HPDE6-E6E7 (cell line): ENCODE results near the gene MESP1.

Experiments used
- DNase-seq: peaks from one replicate; pipeline ENCODE4 v3.0.0; 2011; ENCODE audit warnings: missing footprints; ENCODE audit errors: extremely low spot score

MESP1 gene

DNA sequence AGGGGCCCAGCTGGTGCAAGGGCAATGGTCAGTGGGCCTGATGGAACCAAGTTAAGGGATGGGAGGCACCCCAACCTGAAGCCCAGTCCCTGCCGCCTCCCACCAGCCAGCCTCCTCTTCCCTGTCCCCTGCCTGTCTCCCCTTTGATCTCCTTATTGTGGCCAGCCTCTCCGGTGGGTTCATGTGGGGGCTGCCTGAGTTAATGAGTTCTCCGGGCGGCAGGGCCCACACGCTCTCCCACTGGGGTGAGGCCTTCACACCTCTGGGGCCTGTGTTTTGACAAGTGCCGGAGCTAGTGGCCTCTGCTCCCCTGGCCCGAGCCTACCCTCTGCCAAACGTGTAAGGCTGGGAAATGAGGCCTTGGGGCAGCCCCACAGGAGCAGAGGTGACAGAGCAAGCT lies 7.2 kb upstream of the MESP1 start:
- DNase-seq = no peak

DNA sequence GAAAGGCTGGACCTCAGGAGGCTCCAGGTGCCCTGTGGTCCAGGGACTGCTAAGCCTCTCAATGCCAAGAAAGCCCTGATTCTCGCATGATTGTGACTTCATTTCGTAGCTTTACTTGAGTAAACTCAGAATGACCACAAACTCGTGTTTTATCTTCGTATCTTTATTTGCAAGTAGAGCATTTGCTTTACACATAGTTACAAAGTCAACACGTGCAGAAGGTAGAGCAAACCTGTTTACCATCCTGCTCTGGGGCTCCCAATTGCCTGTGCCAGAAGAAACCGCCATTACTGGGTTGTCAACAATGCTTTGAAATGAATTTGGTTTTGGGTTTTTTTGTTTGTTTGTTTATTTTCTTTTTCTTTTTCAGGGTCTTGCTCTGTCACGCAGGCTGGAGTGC lies 5.8 kb upstream of the MESP1 start:
- DNase-seq = no peak

DNA sequence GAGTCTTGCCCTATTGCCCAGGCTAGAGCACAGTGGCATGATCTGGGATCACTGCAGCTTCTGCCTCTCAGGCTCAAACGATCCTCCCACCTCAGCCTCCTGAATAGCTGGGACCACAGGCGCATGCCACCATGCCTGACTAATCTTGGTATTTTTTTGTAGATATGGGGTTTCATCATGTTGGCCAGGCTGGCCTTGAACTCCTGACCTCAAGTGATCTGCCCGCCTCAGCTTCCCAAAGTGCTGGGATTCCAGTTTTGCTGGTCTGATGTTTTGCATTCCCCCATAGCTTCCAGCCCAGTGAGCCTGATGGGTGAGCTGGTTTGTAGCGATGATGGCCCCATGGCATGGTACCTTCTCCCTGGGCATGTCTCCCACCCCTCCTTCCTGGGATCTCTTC lies 4.7 kb upstream of the MESP1 start:
- DNase-seq = no peak

DNA sequence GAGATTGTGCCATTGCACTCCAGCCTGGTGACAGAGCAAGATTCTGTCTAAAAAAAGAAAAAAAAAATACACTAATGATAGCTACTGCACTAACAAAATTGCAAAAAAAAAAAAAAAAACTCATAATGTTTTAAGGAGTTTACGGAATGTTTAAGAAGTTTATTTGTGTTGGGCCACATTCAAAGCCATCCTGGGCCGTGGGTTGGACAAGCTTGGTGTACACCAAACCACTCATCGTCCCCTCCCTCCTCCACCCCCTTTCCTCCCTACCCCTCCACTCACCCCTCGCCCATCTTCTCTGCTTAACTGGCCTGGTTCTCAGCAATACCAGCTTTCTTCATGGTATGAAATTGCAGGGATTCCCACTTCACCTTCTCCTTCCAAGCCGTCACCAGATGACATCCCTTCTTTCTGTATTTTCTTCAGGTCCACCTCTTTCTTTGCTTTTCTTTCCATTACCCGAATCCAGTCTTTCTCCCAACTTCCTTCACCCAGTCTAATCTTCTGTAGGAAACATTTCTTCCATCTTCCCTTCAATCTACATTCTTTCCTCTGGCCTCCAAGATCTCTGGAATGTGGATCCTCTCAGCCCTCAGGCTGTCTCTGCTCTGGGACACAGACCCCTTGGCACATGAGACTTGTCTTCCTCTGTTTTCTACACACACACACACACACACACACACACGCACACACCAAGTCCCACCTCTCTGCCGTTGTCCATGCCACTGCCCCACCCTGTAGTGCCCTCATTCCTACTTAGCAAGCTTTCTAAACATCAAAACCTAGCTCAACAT lies 3.5 kb upstream of the MESP1 start:
- DNase-seq = no peak

DNA sequence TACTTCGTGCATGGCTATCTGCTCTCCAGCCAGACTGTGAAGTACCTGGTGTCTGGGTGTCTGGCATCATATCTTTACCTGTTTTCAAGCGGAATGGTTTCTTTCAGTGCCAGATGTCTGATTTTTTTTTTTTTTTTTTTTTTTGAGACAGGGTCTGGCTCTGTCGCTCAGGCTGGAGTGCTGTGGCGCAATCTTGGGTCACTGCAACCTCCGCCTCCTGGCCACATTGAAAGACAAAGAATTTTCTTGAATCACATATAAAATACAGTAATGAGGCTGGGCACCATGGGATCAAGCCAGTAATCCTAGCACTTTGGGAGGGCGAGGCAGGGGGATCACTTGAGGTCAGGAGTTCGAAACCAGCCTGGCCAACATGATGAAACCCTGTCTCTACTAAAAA lies 2.8 kb upstream of the MESP1 start:
- DNase-seq = no peak

DNA sequence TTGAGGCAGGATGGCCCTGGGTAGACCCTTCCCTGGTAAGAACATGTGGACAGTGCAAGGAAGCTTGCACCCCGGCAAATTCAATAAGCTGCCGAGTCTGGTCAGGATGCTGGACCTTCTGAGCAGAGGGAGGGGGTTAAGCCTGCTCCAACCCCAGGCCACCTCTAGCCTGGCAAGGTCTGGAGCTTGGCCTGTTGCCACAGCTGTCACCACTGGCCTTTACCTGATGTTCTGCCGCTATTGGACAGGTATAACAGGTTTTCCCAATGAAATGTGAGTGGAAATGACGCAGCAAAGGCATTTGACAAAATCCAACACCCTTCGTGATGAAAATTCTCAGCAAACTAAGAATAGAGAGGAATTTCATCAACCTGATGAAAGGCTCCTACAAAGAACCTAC lies 699 bp upstream of the MESP1 start:
- no peak for DNase-seq

DNA sequence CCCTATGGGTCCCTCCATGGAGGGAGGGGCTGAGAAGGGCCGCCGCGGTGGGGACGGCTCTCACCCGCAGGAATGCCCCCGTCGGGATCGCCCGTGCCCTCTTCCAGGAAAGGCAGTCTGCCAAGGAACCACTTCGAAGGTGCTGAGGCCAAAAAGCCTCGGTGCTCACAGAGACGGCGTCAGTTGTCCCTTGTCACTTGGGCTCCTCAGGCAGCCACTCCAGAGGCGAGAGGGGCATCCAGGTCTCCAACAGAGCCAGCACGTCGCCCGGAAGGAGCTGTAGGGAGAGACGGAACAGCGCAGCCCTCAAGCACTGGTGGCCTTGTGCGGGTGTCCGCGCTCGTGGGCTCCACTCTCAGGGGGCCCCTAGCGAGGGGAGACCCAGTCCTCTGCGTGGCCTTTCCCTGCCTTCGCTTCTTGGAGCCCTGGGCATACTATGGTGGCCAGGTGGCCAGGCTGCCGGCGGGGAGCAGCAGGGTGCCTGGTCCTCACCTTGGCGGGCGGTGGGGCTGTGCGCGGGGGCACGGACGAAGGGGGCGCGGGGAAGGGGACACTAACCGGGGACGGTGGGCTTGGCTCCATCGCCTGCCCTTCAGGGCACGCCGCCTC lies 994 bp downstream of the MESP1 start:
- no peak for DNase-seq

DNA sequence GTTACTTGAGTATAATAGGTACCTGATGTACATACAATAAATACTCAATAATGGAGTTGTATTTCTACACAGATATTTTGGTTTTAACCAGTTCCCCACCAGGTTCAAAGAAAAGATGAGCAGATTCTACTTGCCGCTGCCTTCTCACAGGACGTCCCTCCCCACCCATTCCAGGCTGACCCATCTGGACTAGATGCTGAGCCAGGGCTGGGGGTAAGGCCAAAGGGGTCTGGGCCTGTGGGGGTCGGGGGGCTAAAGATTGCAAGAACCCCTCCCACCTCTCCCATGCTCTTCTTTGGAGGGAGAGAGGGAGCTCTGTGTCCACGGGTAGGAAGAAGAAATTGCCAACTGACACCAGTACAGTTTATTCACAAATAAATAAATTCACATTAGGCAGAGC lies 1.5 kb downstream of the MESP1 start:
- no peak for DNase-seq

DNA sequence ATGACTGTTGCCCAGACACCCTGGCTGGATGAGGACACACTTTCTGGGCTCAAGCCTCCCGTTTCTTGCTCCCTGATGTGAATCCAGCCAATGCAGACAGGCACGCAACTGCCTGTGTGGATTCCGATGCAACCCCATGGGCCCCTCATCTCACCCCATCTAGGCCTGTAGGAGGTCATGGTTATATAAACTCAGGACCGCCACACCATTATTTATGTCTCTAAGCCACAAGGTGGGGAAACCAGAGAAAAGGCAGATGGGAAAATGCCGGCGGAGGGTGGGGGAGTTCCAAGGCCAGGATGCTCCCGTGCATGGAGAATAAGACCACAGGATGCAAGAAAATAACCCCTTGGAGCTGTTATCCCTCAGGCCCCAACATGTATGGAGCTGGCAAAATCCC lies 2.0 kb downstream of the MESP1 start:
- no peak for DNase-seq

DNA sequence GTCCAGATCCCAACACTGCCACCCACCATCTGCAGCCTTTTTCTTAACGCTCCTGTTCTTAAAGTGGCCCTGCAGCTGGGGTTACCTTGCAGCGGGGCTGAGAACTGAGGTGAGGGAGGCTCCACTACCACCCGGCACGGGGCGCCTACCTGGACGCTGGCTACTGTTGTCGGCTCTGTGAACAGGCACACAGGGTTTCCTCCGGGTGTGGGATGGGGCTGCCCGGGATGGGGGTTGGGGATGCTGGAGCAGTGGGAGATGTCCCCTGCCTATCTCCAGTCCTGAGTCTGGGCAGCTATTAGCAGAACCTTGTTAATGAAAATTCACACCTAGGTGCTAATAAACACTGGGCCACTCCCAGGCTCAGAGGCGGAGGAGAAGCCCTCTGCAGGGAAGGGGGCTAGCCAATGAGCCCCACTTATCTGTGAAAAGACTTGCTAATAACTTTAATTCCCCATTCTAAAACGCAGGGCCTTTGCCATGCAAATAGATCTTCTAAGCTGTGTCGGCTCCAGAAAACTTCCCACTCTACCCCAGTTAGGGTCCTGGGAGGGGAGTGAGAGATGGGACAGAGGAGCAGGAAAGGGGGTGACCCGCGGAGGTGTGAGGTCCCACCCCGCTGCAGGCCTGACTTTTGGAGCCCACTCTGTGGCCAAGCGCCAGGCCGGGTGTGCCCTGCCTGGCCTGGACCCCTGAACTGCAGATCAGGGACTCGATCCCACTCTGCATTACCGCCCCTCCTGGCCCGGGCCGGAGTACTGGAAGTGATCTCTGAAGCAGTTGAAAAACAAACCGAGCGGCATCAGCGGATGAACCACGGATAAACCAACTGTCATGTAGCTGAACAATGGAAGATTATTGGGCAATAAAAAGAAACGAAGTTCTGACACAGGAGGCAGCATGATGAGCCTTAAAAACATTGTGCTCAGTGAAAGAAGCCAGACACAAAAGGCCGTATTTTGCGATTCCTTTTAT lies 3.1 kb downstream of the MESP1 start:
- DNase-seq = no peak

DNA sequence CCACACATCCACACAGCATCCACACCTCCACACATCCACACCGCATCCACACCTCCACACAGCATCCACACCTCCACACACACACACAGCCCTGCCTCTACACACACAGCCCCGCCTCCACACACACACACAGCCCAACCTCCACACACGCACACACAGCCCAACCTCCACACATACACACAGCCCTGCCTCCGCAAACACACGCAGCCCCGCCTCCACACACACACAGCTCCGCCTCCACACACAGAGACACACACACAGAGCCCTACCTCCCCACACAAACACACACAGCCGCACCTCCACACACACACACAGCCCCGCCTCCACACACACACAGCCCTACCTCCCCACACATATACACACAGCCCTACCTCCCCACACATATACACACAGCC lies 4.7 kb downstream of the MESP1 start:
- no peak for DNase-seq

DNA sequence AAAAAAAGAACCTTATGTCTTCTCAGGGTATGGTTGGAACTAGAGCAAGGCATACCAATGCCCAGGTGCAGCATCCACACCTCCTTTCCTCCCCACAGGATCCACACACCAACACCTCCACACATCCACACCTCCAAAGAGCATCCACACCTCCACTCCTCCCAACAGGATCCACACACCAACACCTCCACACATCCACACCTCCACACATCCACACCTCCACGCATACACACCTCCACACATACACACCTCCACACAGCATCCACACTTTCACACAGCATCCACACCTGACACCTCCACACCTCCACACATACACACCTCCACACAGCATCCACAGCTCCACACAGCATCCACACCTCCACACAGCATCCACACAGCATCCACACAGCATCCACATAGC lies 5.3 kb downstream of the MESP1 start:
- DNase-seq = no peak

DNA sequence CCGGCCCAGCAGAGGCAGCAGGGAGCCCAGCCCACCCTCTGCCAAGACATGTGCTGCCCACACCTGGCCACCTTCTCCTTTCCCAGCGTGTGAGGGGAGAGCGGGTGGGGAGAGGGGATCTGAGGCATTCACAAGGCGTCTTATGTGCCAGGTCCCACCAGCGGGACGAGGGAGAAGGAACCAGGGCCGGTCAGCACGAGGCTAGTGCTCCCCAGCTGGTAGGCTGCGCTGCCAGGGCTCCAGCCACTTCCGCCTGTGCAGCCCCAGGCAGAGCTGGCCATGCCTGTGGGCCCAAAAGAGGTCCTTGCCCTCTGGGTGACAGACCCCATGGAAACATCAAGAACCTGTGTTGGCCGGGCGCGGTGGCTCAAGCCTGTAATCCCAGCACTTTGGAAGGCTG lies 5.9 kb downstream of the MESP1 start:
- DNase-seq = no peak

DNA sequence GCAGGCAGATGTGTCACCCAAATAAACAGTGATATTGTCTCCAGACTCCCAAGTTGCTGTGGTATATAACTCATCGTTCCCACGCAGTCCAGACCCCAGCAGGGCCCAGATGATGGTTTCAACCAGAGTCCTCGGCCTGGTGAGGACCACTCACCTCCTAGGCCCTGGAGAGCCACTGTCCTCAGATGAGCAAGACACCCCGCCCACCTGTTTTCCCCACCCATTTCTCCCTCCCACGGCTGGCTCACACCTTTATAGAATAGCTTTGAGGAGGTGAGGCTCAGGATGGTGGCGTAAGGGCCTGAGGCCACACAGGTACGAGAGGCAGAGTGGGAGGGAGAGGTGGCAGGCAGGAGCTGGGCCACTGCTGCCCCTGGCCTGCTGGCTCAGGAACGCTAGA lies 7.5 kb downstream of the MESP1 start:
- no peak for DNase-seq

DNA sequence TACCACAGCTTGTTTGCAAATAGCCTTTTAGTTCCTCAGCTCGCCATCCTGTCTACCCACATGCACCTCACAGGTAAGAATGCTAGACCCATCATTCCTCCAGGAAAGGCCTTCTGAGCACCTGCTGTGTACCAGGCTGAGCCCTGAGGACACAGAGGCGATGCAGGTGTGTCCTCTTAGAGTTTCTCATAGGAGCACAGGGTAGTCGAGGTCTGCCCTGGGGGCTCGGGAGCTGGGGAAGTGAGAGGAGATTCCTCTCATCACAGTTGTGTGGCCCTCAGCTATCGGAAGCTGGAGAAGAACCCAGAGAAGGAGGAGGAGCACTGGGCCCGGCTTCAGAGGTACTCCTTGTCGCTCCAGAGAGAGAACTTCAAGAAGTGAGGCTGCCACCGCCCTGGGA lies 8.0 kb downstream of the MESP1 start:
- no peak for DNase-seq

DNA sequence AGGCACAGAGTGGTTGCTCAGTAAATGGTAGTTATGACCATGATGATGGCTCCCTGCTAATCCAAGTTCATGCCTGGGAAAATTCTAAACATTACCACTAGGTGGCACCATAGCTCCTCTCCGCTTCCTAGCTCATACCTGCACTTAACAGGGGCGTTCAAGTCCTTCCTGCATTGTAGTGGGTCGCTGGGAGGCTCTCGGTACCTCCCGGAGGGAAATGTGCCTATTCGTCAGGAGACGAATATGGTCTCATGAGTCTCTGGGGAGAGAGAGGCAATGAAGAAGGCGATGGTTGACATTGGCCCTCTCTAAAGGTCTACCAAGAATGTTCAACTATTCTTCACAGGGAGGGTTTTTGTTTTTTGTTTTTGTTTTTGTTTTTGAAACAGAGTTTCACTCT lies 10.9 kb downstream of the MESP1 start:
- peak; percentile 50 for DNase-seq

DNA sequence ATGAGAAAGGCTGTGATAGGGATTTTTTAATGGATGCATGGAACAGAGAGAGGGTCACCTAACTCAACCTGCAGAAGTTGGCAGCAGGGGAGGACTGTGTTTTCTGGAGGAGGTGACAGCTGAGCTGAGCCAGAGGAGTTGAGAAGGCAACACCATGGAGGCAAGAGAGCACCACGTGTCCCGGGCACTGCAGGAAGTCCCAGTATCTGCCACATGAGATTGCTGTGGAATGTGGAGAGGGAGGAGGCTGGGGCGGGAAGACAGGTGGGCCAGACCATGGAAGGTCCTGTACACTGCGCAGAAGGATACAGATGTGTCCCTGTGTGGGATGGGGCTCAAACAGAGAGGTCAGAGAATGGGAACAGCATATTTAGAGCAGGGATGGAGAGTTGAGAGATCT lies 15.3 kb downstream of the MESP1 start:
- DNase-seq = no peak

DNA sequence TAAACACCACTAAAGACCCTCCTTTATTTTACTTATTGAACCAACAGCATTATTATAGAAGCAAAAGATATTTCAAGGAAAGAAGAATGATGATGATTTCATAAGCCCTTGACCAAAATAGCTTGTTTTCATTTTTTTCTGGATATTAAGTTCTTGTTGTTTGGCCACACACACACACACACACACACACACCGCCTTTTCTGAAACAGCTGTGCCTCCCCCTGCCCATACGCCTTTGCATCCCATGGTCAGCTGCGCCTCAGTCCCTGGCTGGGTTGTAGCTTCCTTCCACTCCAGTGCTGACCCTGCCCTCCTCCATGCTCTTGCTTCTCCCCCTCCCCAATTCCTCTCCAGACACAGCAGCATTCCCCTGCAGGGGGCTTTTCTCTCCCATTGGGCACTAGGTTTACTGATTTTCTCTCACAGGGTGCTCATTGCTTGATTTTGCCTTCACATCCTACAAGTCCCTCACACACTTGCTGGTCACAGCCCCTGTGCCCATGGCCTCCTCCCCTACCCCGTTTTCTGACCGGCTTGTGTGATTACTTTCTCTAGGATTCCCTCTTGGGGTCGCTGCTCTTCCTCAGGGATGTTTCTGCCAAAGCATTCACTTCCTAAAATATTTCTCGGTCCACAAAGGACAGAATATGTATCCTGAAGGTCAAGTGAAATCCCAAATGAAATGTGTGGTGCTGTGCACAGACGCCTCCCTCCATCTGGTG lies 18.4 kb downstream of the MESP1 start:
- DNase-seq = no peak

DNA sequence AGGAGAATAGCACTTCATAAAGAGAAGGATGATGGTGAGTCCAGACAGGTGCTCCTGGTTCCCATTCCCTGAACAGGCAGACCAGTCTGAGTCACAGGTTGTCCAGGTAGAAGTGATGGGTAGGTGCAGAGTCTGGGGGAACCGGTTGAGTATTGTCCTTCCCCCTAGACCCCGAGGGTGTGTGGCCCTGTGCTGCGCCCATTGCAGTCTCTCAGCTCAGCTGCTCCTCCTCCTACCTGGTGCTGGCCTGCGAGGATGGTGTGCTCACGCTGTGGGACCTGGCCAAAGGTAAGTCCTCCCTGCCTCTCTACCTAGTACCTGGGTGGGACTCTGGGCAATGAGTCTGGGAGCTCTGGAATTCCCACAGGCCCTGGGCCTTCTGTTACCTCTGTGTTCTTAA lies 19.8 kb downstream of the MESP1 start:
- DNase-seq = no peak

DNA sequence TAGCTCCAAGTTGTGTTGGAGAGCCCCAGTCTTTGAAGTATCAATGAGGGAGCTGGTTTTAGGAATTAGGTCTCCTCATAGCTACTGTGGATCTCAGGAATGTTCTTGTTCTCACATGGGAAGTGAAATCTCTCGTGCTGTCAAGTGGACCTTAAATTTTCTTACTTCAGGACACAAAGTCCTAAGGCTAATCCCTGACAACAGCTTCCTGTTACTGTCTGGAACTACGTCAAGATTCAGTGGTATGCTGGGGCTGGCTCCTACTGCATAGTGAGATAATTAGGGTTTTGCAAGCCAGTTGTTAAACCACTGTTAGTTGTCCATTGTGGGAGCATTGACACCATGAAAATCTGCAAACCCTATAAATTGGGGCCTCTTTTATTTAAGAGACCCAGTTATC lies 22.8 kb downstream of the MESP1 start:
- DNase-seq = no peak

DNA sequence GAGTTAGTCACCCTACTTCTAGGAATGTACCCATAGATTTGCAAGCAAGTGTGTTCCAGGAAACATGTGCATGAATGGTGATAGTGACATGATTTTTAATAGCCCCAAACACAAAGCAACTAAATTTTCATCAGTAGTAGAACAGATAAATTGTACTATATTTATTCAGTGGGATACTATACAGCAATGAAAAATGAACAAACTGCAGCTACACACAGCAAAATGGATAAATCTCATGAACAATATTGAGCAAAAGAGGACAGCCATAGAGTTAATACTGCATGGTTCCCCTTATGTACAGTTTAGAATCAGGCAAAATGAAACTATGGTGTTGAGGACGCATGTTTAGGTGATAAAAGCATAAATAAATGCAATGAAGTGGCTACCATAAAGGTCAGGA lies 26.0 kb downstream of the MESP1 start:
- no peak for DNase-seq

DNA sequence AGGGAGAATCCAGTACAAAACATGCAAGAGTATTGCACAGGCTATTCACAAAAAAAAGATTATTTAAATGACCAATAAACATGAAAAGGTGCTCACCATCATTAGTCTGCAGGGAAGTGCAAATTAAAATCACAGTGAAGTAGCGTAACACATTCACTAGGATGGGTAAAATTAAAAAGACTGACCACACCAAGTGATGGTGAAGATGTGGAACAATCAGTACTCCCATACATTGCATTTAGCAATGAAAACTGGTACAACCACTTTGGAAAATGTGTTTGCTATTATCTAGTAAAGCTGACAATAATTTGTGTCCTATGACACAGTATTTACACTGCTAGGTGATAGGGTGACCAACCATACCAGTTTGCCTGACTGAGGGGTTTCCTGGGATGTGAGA lies 26.4 kb downstream of the MESP1 start:
- DNase-seq = no peak
